CD4-positive, alpha-beta T cell treated with Interleukin-10 for 1 hour (primary cell): ENCODE results near the gene ZBTB20.

Experiments
- DNase-seq: peaks from one replicate; pipeline ENCODE4 v3.0.0-alpha.2; 2020

ZBTB20 gene

DNA sequence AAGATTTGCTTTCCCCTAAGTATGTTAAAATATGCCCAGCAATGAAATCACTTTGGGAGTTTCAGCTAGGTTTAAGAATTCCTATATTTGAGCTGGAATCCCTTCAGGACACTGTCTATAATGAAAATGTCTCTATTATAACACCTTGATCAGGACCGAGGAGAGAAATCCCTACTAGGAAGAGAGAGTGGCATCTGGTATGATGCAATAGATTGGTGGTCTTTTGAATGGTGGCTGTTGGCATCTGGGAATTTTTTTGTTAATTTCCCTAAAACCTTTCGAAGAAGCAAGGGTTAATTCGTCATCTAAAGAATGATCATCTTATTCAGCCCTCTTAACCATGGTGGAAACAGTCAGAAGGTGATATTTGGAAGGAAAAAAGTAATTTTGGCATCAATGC lies 810.2 kb downstream of the ZBTB20 start:
- DNase-seq: no peak

DNA sequence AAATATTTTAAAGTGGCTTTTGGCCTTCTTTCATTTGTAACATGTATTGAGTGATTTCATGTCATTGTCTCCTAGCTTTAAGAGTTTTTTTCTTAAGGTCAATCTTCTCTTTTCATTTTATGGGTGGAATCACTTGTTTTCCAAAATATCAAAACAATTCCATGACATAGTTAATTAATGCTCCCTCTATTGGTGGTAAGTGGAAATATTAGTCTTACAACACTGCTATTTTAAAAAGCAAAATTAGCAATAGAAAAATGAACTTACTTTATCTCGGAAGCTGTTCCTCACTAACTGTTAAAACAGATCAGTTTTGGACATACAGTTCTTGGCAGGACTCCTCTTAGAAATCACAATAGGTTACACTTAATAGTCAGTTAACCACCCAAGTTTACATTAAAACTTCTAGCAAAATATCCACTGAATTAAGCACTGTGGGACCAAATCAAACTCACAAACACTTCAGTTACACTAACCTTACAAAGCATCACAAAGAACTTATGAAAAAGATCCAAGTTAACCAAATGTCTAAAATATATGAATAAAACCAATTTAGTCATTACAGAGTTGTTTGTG lies 810.9 kb downstream of the ZBTB20 start:
- DNase-seq: no peak

DNA sequence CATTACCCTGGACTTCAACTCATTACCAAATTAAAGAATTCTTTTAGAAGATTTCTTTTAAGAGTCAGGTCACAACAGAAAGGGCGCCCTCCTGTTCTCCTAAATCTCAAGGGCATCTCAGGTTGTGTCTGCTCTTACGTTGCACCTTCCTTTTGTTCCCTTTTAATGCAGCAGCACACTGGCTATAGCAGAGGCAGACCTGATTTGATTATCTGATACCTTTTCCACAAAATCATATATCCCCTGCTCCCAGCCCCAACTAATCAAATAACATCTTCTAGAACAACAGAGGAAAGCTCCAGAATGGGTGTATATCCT lies 813.2 kb downstream of the ZBTB20 start:
- no peak for DNase-seq

DNA sequence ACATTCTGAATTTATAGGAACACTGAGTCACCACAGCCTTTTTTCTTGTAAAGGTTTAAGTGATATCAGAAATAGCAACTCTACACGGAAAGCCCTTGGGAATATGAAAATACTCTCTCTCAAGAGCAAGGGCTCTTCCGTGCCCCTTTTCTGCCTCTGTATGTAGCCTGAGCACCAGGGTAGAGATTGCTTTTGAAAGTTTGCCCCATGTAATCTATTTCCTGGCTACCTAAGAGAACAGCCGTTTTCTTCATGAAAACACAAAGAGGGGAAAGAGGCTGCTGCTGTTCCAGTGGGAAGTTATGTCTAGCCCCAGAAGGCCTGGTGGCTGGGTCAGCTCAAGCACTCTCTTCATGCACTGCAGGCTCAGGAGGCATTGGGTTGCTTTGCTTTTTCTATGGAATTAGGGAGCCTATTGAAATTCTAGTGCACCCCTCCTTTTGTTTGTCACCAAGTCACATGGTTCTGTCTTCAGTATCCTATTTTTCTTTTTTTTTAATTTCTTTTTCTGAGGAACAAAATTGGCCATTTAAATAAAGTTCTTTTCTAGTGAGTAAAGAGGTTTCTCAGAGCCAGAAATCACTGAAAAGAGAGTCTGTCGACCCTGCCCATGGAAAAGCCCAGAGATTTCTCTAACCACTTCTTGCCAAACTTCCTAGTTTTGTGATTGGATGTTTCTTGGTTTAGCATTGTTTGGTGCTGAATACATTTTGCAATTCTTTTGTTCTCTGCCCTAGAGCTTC lies 813.7 kb downstream of the ZBTB20 start:
- DNase-seq: no peak

DNA sequence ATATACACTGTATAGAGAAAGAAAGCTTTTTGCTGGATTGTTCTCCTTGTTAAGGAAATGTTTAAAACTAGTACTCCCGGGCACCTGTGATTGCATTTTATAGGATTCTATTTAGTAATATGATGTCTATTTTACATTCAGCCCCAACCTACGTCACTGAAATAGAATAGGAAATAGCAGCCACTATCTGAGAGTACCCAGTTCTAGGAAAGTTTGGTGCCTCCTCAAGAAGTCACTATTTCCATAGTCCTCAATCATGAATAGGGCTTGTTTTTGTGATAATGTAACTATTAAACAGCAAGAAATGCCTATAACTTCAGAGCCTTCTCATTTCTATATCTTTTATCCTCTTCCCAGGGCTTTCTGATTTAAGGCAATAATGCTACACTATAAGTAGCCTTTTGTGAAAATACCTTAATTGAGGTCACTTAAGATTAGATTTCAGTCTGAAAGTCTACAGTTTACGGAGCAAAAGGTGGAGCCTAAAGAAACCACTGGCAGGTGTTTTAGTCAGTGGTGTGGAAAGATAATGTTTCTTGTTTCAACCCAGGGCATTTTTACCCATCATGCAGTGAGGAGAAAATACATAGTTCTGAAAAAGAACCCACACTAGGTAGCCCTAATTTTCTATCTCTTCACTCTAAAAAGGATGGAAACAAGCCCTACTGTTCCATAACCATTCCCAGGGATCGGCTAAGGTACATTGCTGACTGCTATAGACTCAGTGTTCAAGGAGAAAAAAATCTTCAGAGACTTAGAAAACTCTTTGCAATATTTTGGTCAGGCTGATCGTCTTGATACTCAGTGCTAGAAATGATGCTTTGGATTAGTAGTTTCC lies 814.5 kb downstream of the ZBTB20 start:
- DNase-seq: no peak

DNA sequence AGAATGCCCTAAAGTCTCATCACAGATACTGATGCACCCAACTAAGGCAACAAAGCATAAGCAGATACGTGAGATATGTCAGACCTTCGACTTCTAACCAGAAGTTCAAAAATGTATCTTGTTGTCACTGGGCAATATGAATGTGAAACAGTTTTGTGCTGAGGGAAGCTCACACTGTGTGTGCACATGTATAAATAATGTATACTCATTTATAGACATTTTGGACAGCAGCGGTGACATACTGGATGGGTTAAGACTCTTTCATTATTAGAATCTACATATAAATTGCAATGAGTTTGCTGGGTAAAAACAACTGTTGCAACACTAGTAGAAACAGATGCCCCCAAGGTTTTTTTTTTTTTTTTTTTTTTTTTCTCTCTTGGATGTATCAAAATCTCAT lies 815.4 kb downstream of the ZBTB20 start:
- DNase-seq: no peak

DNA sequence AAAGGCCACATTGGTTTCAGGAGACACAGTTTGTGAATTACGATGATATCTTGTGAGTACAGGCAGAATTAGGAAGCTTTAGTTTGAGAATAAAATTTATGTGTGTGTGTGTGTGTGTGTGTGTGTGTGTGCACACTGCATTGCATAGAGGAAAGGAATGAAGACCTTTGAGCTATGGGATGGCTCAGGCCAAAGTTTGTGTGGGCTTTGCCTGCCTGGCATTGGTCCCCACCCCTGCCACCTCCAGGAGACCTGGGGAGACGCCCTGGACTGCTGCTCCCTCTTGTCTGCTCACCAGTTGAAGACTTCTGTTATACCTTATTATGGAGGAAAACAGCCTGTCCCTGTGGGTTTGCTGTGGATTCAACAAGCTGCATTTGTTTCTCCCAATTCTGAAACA lies 816.1 kb downstream of the ZBTB20 start:
- no peak for DNase-seq

DNA sequence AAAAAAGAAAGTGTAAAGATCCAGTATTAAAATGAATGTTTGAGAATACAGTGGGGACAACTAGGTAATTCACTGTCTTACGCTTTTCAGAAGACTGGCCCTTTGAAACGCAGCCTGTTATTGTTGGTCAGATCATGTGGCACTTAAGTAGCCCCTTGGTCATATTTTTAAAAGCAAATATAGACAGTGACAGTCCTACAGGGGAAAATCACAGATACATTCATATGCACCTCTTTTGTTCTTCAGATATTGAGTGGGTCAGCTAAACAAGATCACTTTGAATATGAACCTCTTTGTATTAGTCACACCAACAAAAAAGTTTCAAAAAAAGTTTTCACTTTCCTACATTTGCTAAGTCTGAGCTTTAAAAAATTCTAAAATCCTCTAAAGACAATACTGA lies 817.3 kb downstream of the ZBTB20 start:
- no peak for DNase-seq

DNA sequence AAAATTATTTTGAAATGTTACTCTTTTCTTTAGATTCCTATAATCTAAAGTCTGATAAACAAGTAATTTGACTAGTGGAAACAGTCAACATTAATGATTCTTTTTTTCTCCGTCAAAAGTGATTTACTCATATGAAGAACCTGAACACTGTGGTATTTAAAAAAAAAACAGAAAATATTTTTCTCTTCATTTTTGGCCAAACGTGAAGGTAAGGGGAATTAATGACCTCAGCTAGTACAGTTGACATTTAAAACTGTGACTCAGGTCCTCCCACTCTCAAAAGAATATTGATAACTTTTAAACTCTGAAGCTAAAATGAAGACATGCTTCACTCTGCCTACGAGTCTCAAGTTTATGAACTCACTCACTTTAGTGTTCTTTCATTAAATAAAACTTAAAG lies 818.7 kb downstream of the ZBTB20 start:
- DNase-seq: no peak

DNA sequence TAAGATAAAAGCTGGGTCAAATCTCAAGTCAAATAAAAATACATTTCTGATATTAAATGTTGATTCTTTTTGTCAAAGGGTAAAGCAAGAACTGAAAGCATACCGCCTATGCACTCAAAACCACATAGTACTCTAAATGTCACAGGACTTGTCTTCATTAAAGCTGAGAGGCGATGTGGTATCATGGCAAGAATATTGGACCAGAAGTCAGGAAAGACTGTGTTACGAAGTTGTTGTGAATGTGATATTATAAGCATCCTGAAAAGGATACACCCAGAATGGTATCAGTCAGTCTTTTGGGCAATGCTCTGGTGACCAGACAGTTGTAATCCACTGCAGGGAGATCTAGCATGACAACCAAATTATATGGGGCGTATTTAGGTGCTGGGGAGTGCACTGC lies 819.4 kb downstream of the ZBTB20 start:
- no peak for DNase-seq

DNA sequence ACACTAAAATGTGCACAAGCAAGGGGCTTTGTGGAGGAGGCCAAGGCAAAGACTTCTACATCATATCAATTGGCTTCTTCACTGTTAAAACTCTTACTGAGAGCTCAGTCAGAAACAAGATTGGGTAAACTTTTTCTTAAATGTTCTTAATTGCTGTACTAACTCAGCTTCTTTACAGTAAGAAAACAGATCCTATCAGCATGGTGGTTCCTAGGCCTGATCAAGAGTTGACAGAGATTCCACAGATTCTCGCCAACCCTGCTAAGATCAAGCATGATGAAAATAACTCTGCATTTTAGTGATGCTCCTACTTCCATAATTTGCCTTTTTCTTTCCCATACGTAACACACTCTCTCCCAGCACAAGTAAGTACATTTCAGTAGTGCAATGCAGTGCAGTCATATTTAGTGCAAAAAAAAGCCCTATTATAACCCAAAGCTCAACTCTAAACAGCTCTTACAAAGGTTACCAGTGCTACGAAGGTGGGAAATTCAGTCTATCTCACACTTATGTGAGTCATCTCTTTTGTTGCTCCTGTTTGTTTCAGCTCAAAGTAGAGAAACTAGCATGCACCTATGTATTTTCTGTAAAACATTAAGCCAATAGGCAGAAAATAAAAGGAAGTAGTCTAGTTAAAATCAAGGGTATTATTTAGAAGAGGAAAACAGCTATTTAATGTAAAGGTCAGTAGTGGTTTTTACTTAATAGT lies 823.4 kb downstream of the ZBTB20 start:
- no peak for DNase-seq

DNA sequence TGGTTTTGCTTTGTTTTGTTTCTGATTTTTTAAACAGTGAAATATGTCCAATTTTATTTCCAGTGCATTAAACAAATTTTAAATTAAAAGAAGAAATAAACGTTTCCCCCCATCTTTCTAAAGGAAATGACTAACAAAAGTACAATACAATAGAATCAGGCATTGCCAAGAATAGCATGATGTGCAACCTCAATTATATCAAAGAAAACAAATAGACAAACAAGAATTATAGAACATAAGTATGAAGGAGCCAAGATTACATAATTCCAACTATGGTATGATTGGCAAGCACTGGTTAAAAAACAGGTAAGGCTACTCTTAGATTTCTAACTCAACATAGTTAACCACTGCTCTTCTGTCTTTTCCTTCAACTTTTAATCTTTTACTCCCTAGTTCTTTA lies 826.8 kb downstream of the ZBTB20 start:
- DNase-seq: no peak

DNA sequence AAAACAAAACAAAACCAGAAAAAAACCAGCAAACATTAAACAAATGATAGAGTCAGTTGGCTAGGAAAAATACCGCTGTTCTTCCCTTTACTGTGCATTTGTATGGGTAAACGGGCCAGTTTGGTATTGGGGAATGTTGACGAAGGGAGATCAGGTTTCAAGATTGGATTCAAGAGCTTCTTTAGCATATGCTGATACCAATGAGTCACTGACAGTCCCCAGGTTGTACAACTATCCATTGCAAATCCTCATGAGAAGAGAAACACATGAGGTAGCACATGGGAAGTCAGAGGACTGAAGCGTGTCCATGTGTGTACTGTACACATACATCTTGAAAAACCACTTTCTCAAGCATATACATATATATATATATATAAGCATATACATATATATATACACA lies 827.6 kb downstream of the ZBTB20 start:
- DNase-seq: no peak

DNA sequence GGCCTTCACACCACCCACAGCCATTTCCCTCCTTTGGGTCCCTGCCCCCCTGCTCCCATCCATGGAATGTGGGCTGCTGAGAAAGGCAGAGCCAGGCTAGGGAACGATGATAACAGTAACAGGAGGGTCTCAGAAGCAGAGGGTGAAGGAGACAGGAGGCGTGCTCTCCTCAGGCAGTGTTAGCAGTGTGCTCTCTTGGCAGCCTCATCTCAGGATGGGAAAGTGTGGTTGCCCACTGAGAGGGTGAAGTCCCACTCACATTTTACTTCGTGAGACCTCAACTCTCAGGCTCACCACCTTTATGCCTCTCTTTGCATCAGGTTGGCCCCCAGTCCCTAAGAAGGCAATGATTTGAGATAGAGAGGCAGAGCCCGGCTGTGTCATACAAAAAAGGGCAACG lies 828.8 kb downstream of the ZBTB20 start:
- DNase-seq: no peak

DNA sequence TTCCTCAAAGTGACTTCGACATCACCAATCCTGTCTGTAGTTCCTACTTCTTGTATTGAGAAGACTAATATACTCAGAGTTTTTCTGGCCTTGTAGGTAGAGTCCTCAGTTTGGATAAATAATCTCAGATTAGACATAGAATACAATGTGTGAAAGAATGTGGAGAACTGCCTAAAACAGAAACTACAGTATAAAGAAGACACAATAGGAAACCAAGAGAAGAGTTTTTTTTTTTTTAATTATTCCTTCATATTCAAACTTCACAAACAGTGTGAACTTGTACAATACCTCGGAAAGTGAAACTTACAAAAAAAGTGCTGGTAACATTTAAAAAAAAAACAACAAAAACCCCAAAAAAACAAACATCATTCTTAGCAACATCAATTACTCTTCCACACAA lies 832.8 kb downstream of the ZBTB20 start:
- DNase-seq: no peak

DNA sequence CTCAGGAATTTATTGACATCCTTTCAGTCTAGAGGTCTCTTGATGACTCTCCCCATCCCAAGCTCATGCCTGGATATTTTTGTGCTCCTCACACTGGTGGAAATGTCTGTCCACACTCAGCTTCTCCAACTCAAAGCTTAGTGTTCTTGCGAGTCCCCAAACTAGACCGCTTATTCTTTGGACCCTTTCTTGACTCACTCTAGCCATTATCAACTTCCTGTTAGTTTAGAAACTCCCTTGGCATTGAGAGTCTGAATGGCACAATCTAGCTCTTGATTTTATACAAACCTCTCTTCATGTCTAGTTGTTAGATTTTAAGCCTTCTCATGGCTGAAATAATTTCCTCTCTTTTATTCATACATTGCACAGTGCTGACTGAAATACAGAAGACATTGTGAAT lies 833.7 kb downstream of the ZBTB20 start:
- DNase-seq: no peak

DNA sequence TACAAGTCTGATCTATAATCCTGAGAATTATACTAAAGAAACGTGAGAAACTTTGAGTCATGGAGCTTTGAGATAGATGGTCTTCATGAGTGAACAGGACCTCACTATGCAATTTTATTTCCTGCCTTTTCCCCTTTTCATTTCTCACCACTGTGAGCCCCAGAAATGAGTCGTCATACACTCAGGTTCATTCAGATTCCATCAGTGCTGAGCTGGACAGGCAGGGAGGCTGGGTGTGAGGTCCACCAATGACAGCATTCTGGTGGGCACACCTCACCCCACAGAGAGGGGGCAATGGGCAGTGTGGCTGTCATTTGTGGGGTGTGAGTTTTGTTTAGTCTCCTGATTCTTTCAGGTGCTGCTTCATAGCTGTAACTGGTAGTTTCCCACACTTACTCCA lies 836.4 kb downstream of the ZBTB20 start:
- DNase-seq: no peak

DNA sequence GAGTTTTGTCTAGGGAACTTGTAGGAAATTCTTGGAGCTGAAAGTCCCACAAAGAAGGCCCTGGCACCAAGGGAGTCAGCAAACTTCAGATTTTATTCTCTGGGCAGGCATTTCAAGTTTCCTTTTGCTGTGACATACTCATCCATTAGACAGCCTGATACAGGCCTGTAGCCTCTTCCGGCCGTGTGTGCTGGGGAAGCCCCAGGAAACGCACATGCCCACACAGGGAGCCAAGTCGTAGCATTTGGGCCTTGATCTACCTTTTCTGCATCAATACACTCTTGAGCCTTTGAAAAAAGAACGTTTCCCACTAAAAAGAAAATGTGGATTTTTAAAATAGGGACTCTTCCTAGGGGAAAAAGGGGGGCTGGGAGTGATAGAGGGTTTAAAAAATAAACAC lies 838.3 kb downstream of the ZBTB20 start:
- DNase-seq: peak; percentile 83

DNA sequence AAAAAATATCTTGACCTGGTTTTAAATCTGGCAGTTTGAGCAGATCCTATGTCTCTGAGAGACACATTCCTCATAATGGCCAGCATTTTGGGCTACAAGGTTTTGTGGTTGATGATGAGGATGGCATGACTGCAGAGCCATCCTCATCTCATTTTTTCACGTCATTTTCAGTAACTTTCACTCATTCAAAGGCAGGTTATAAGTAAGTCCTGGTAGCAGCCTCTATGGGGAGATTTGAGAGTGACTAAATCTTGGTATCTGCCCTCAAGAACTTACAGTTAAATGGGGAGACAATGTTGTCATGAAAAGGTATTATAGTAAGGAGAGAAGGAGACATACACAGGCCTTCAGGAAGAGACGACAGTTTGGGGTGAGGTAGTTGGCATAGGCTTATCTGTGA lies 838.7 kb downstream of the ZBTB20 start:
- no peak for DNase-seq

DNA sequence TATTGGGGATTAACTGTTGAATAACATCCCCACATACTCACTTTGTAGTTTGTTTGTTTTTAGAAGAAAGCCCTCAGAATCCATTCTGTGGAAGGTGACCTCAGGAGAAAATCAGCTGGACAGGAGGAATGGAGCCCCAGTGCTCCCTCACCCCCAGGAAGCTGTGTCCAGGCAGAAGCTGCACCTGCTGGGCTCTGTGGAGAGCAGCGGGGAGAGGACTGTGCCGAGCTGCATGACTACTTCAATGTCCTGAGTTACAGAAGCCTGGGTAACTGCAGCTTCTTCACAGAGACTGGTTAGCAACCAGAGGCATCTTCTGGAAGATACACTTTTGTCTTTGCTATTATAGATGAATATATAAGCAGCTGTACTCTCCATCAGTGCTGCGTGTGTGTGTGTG lies 839.3 kb downstream of the ZBTB20 start:
- DNase-seq: no peak

DNA sequence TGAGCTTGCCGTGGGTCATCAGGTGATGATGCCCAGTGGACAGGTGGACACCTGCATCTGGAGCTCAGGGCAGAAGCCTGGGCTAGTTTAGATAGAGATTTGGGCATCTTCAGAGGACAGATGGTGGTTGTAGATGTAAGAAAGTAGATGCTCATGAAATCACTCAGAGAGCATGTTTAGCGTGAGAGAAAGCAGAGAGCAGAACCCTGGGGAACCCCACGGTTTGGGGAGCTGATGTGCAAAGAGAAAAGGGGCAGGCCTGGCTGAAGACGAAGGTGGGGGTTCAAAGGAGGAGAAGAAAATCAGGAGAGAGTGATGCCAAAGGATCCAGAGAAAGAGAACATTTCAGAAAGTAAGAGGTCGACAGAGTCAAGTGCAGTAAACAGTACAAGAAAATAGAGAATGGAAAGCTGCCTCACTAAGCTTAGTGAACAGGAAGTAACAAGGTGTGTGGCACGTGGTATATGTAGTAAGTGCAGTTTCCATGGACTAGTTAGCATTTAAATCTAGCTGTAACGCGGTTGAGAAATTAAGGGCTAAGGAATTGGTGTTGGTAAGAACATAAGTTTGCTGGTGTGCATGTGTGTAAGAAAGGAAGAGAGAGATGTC lies 839.8 kb downstream of the ZBTB20 start:
- peak; percentile 66 for DNase-seq

DNA sequence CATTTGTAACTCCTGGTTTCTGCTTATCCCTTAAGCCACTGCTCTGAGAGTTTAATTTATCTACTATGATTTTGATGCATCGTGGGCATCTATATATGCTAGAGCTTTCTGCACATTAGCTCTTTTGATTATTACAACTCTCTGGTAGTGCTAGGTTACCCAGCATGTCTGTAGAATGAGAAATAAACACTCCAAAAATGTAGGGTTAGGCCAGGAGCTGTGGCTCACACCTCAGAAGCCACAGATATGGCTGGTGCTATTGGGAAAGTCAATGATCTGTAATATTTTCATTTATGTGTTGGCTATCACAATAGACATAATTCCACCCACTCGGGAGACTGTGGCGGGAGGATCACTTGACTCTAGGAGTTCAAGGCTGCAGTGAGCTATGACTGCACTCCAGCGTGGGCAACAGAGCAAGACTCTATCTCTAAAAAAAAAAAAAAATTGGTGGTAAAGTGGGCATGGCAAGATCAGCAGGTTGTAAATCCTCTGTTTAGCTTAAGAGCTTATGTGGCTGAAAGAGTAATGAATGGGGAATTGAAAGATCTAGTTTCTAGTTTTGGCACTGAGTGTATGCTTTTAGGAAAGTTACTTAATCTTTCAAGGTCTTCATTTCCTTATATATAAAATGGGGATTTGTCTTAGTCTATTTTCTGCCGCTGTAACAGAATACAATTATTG lies 847.0 kb downstream of the ZBTB20 start:
- no peak for DNase-seq

DNA sequence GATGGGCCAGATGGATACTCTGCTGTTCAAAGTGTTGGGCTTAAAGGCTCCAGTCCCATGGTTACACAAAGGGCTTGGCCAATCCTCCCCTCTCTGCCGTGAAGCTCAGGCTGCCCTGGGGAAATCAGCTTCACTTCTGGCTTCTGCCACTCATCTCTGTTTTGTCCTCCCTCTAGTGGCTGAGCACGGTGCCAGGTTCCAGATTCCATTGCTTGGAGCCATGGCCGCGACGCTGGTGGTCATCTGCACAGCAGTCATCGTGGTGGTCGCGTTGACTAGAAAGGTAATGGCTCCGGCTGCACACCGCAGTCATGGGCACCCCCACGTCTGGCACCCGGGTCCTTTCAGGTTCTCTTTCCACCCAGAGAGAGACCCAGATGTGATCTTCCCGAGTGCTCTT lies 847.7 kb downstream of the ZBTB20 start:
- peak; percentile 66 for DNase-seq
